IMR-90 (cell line): Measurements from ENCODE around the gene FMOD.

ENCODE experiments used
- MAFK ChIP-seq: IDR thresholded peaks from 2 replicates; pipeline ENCODE4 v1.6.1; 2012; ENCODE audit warnings: low read depth, low read length, improper control_type of control experiment
- MAZ ChIP-seq: IDR thresholded peaks from 2 replicates; pipeline ENCODE4 v1.6.1; 2012; ENCODE audit warnings: low read depth, mild to moderate bottlenecking, low read length, improper control_type of control experiment, moderate library complexity, borderline replicate concordance
- POLR2A ChIP-seq: IDR thresholded peaks from 2 replicates; pipeline ENCODE4 v1.6.1; 2012; ENCODE audit warnings: mild to moderate bottlenecking, low read depth, low read length
- RAD21 ChIP-seq: IDR thresholded peaks from 2 replicates; pipeline ENCODE4 v1.6.1; 2012; ENCODE audit warnings: low read length, improper control_type of control experiment

DNA sequence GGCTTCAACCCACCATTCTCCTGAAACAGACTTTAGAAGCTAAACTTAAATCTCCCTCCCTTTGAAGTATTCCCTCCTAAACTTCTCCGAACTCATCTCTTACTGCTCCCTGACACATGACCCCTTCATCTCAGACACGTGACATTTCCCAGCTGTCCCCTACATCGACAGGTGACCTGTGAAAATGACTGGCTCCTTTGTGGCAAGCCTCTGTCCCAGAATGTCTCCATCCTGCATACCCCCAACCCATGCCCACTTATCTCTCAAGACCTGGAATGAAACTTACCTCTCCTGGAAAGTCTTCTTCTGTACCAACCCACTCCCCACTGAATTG, 4.2 kb downstream of the FMOD start:
- no peak for TF ChIP-seq RAD21
- TF ChIP-seq POLR2A = no peak
- no peak for TF ChIP-seq MAFK
- TF ChIP-seq MAZ = no peak
